Activated T-cell treated with anti-CD3 and anti-CD28 coated beads, Interleukin-2, amount 50 U/mL, for 24 hours (primary cell): Measurements from ENCODE around the gene ARL1.

ENCODE experiments used
- DNase-seq: peaks from one replicate; pipeline ENCODE4 v3.0.0-alpha.2; 2020
- H3K27ac Mint-ChIP-seq: 2 replicates; pipeline ENCODE4 v1.8.0; 2020; ENCODE audit warnings: mild to moderate bottlenecking, mixed read lengths
- H3K27me3 Mint-ChIP-seq: 2 replicates; pipeline ENCODE4 v1.8.0; 2020; ENCODE audit warnings: mixed read lengths
- H3K36me3 Mint-ChIP-seq: 2 replicates; pipeline ENCODE4 v1.8.0; 2020; ENCODE audit warnings: low read depth, mixed read lengths
- H3K4me1 Mint-ChIP-seq: 2 replicates; pipeline ENCODE4 v1.8.0; 2020; ENCODE audit warnings: low read depth, mixed read lengths
- H3K4me3 Mint-ChIP-seq: 2 replicates; pipeline ENCODE4 v1.8.0; 2020; ENCODE audit warnings: mild to moderate bottlenecking, moderate library complexity, mixed read lengths
- H3K9me3 Mint-ChIP-seq: 2 replicates; pipeline ENCODE4 v1.8.0; 2020; ENCODE audit warnings: mixed read lengths

The ARL1 gene

GRCh38 chr12:101372431-101372830 lies 35.1 kb downstream of the ARL1 start:
- H3K27me3 Mint-ChIP-seq, result no peaks in the 10 kb centered on the region
- H3K4me1 Mint-ChIP-seq, result peaks cover 7% of the 10 kb centered on the region
- peak overlapping the region; percentile 5 for H3K27ac Mint-ChIP-seq
- no peak for DNase-seq
- peaks cover 95% of the 10 kb centered on the region for H3K36me3 Mint-ChIP-seq
- no peaks in the 10 kb centered on the region for H3K9me3 Mint-ChIP-seq
- no peak overlapping the region for H3K4me3 Mint-ChIP-seq

- DNase-seq, result no peak
- no peaks in the 10 kb centered on the region for H3K27me3 Mint-ChIP-seq
- peaks cover 3% of the 10 kb centered on the region for H3K4me1 Mint-ChIP-seq
- H3K4me3 Mint-ChIP-seq, result no peak overlapping the region
- no peak overlapping the region for H3K27ac Mint-ChIP-seq
- H3K36me3 Mint-ChIP-seq, result peaks cover 94% of the 10 kb centered on the region
- H3K9me3 Mint-ChIP-seq, result no peaks in the 10 kb centered on the region
Observed at GRCh38 chr12:101368016-101368415, 39.6 kb downstream of the ARL1 start.

- no peaks in the 10 kb centered on the region for H3K27me3 Mint-ChIP-seq
- H3K9me3 Mint-ChIP-seq, result no peaks in the 10 kb centered on the region
- no peak for DNase-seq
- H3K4me3 Mint-ChIP-seq, result no peak overlapping the region
- no peak overlapping the region for H3K27ac Mint-ChIP-seq
- H3K36me3 Mint-ChIP-seq, result peaks cover 89% of the 10 kb centered on the region
- H3K4me1 Mint-ChIP-seq, result peaks cover 3% of the 10 kb centered on the region
Observed at GRCh38 chr12:101361455-101361854, 46.1 kb downstream of the ARL1 start.

GRCh38 chr12:101356794-101357193 lies 50.8 kb downstream of the ARL1 start:
- no peaks in the 10 kb centered on the region for H3K4me1 Mint-ChIP-seq
- H3K36me3 Mint-ChIP-seq, result peaks cover 91% of the 10 kb centered on the region
- no peaks in the 10 kb centered on the region for H3K9me3 Mint-ChIP-seq
- no peak overlapping the region for H3K27ac Mint-ChIP-seq
- no peak overlapping the region for H3K4me3 Mint-ChIP-seq
- H3K27me3 Mint-ChIP-seq, result no peaks in the 10 kb centered on the region
- DNase-seq, result no peak

GRCh38 chr12:101351682-101352081 lies 55.9 kb downstream of the ARL1 start:
- no peak overlapping the region for H3K4me3 Mint-ChIP-seq
- H3K27ac Mint-ChIP-seq, result no peak overlapping the region
- H3K9me3 Mint-ChIP-seq, result peaks cover 2% of the 10 kb centered on the region
- peaks cover 93% of the 10 kb centered on the region for H3K36me3 Mint-ChIP-seq
- H3K27me3 Mint-ChIP-seq, result no peaks in the 10 kb centered on the region
- no peak for DNase-seq
- no peaks in the 10 kb centered on the region for H3K4me1 Mint-ChIP-seq

- H3K27ac Mint-ChIP-seq, result no peak overlapping the region
- no peak overlapping the region for H3K4me3 Mint-ChIP-seq
- H3K9me3 Mint-ChIP-seq, result peaks cover 2% of the 10 kb centered on the region
- H3K27me3 Mint-ChIP-seq, result no peaks in the 10 kb centered on the region
- DNase-seq, result no peak
- H3K4me1 Mint-ChIP-seq, result no peaks in the 10 kb centered on the region
- peaks cover 89% of the 10 kb centered on the region for H3K36me3 Mint-ChIP-seq
Observed at GRCh38 chr12:101343893-101344292, 63.7 kb downstream of the ARL1 start.
